GM20000 (cell line): Measurements from ENCODE around the gene NCOA1.

ENCODE experiments used
- DNase-seq: peaks from one replicate; pipeline ENCODE4 v3.0.0; 2012; ENCODE audit warnings: low spot score
- TF ChIP-seq, protein P1 (sequence below): IDR thresholded peaks from 2 replicates; pipeline ENCODE4 v1.5.1; 2012; ENCODE audit warnings: mild to moderate bottlenecking, control low read depth; ENCODE audit errors: extremely low read depth, missing control alignments

Gene NCOA1

DNA sequence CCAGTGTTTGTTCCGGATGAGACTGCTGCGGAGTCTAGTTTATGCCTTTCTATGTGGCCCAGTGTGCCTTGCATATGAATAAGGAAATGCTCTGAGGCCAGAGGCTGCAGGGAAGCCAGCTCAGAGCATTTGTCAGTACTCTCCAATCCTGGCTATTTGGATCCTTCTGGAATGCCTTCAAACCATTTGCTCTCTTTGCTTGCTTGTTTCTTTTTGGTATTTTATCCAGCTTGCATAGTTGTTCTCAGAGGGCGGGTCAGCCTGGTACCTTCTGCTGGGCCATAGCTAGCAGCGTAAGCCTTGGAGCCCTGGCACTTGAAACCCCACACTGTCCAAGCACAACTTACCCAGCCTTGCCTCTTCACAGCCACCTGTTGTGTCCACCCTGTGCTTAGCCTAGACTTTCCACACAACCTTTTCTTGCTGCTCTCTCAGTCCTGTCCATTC is 322.7 kb downstream of the NCOA1 start:
- no peak for DNase-seq
- TF ChIP-seq, protein P1, sequence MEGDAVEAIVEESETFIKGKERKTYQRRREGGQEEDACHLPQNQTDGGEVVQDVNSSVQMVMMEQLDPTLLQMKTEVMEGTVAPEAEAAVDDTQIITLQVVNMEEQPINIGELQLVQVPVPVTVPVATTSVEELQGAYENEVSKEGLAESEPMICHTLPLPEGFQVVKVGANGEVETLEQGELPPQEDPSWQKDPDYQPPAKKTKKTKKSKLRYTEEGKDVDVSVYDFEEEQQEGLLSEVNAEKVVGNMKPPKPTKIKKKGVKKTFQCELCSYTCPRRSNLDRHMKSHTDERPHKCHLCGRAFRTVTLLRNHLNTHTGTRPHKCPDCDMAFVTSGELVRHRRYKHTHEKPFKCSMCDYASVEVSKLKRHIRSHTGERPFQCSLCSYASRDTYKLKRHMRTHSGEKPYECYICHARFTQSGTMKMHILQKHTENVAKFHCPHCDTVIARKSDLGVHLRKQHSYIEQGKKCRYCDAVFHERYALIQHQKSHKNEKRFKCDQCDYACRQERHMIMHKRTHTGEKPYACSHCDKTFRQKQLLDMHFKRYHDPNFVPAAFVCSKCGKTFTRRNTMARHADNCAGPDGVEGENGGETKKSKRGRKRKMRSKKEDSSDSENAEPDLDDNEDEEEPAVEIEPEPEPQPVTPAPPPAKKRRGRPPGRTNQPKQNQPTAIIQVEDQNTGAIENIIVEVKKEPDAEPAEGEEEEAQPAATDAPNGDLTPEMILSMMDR, result no peak

DNA sequence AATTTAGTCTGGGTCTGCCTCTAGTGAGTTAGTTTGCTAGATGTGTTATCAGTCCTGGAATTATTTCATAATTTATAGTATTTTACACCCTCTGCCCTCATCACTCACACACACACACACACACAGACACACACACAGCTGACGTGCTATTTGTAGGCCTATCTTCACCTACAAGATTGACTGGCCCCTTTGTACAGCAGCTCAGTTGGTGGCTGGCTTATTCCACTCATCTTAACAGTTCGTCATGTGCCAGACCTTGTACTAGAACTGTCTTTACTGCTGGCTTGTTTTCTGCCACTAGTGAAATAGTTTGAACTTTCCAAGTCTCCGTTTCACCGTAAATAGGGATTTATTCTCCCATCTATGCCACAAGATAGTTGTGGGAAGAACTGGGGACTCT is 323.5 kb downstream of the NCOA1 start:
- TF ChIP-seq, protein P1, result no peak
- DNase-seq, result no peak

DNA sequence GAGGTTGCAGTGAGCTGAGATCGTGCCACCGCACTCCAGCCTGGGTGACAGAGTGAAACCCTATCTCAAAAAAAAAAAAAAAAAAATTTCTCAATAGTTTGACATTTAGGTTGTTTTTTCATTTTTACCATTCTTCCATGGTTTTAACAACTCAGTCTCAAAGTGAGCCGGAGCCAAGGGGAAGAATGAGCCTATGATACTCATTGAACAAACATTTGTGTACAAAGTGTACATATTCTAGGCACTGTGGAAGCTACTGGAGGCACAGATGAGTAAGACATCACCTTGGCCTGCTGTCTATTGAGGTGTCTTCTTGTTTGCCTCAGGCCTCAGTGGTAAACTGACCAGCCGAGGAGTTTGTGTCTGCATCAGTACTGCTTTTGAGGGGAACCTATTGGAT is 324.1 kb downstream of the NCOA1 start:
- DNase-seq, result no peak
- TF ChIP-seq, protein P1, result no peak

DNA sequence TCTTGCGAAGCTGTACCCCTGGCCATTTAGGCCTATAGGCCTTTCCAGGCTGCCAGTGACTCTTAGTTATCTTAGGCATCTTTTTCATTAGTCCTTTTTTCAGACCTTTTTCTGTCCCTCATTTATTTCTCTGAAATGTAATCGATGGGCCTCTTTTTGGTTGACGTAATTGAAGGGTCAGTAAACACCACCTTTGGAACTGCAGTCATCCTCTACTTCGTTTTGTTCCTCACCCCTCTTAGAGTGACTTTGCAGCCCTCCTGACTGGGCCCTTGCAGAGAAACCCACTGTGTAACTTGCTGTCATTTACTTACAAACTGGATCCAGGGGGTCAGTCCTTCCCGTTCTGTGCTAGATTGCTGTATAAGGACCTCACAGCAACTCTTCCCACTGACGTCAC is 325.4 kb downstream of the NCOA1 start:
- no peak for DNase-seq
- TF ChIP-seq, protein P1, result no peak

DNA sequence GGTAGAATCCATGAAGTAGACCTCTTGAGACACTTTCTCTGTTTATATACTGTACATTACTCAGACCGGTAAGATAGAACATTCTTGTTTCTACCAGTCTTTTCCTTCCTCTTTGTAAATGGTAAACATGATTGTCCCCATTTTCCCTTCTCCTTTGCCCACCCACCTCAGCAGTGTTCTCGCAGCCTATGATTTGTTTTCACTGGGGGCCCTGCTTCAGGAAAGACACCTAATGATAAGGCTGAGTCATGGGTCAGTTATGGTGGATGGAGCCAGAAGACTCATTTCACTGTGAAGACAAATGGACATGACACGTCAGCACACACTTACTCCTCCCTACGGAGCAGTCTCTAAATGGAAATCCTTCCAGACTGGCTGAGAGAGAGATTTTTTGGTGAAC is 325.8 kb downstream of the NCOA1 start:
- TF ChIP-seq, protein P1, result no peak
- no peak for DNase-seq

DNA sequence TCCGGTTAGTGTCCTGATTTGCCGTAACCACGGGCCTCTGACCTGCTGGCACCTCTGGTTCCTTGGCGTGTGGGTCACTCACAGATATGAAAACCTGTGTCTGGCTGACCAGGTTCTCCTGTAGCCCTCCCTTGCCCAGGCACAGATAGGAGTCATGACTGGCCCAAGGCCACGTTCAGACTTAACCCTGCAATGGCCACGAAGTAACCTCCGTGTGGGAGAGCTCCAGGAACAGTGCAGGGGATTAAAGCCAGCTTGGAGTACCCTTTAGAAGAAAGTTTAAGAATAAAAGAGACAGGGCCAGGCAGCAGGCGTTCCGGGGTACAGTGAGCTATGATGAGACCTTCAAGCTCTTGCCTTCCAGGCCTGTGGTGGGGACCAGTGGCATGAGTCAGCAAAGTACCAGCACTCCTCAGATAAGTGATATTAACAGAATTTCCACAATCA is 327.7 kb downstream of the NCOA1 start:
- no peak for DNase-seq
- TF ChIP-seq, protein P1, result no peak

DNA sequence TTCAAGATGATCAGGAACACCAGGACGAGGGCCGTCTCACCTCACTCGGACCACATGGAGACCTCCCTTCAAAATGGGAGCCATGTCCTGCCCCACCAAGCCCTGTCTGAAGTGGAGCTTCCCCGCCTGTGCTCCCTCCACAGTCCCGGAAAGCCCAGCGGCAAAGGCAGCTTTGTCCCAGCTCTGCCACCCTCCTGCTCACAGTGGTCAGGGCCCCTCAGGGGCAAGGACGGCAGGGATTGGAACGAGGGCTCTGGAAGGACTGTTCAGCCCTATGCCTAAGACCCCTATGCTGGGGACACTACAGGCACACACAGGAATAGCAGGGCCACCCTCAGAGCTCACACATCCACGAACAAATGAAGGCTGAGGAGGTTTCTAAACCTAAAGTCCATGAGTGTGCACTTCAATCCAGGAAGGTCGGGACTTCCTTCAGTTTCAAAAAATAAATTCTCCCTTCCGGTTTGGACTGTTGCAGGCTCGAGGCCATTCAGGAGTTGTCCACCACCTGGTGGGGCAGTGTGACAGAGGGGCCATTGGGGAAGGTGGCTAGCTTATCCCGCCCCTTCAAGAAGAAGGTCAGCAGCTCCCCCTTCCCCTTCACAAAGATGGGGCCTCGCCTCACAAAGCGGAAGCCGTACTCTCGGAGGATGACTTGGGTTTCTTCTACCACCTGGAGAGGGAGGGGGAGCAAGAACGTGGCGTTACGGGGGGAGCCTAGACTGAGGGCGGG is 328.6 kb downstream of the NCOA1 start:
- no peak for DNase-seq
- TF ChIP-seq, protein P1, result no peak
